GM18907 (cell line): ENCODE data around the gene PIPOX.

Experiments
- ATAC-seq: cut with Tn5 transposase; IDR thresholded peaks from one replicate; pipeline ENCODE4 v1.9.1; 2021; ENCODE audit warnings: mild to moderate bottlenecking, moderate library complexity; ENCODE audit not compliant: unreplicated experiment

Gene PIPOX

GRCh38 chr17:29046473-29046839, 3.5 kb downstream of the PIPOX start:
- ATAC-seq = no peak

GRCh38 chr17:29048440-29049368, 5.8 kb downstream of the PIPOX start:
- ATAC-seq = no peak

GRCh38 chr17:29049541-29050145, 6.7 kb downstream of the PIPOX start:
- no peak for ATAC-seq

GRCh38 chr17:29050176-29050575, 7.2 kb downstream of the PIPOX start:
- no peak for ATAC-seq

GRCh38 chr17:29051194-29051593, 8.3 kb downstream of the PIPOX start:
- ATAC-seq = no peak

- no peak for ATAC-seq
These were observed 8.8 kb downstream of the PIPOX start for GRCh38 chr17:29051731-29052130.

GRCh38 chr17:29054835-29055234, 11.9 kb downstream of the PIPOX start:
- ATAC-seq = no peak

- no peak for ATAC-seq
These were observed 14.4 kb downstream of the PIPOX start for GRCh38 chr17:29057361-29057760.

GRCh38 chr17:29058391-29058790, 15.4 kb downstream of the PIPOX start:
- ATAC-seq = no peak

- ATAC-seq = no peak
These were observed 16.3 kb downstream of the PIPOX start for GRCh38 chr17:29059281-29059680.

GRCh38 chr17:29060475-29060874, 17.5 kb downstream of the PIPOX start:
- ATAC-seq = no peak

- no peak for ATAC-seq
These were observed 18.1 kb downstream of the PIPOX start for GRCh38 chr17:29061036-29061435.

GRCh38 chr17:29062215-29062614, 19.3 kb downstream of the PIPOX start:
- ATAC-seq = no peak

- no peak for ATAC-seq
These were observed 21.1 kb downstream of the PIPOX start for GRCh38 chr17:29063992-29064391.

GRCh38 chr17:29066047-29066446, 23.1 kb downstream of the PIPOX start:
- no peak for ATAC-seq

- ATAC-seq = no peak
These were observed 23.7 kb downstream of the PIPOX start for GRCh38 chr17:29066606-29067005.

GRCh38 chr17:29068818-29069217, 25.9 kb downstream of the PIPOX start:
- no peak for ATAC-seq

- ATAC-seq = no peak
These were observed 26.6 kb downstream of the PIPOX start for GRCh38 chr17:29069526-29070041.

GRCh38 chr17:29070308-29070707, 27.4 kb downstream of the PIPOX start:
- no peak for ATAC-seq

- ATAC-seq = no peak
These were observed 27.8 kb downstream of the PIPOX start for GRCh38 chr17:29070781-29071180.

- no peak for ATAC-seq
These were observed 28.4 kb downstream of the PIPOX start for GRCh38 chr17:29071303-29071702.

- ATAC-seq = no peak
These were observed 30.1 kb downstream of the PIPOX start for GRCh38 chr17:29073045-29073444.
